H1 (cell line): Measurements from ENCODE around the gene MED16.

Experiments used
- GTF2F1 ChIP-seq: IDR thresholded peaks from 2 replicates; pipeline ENCODE4 v1.6.1; 2012; ENCODE audit warnings: low read depth, low read length, improper control_type of control experiment, borderline replicate concordance
- PHF8 ChIP-seq: fragments of 200-600 bp; sonication (generic); conservative IDR thresholded peaks from 2 replicates; pipeline ENCODE4 v1.7.1; 2012; ENCODE audit warnings: low read depth, mild to moderate bottlenecking, inconsistent platforms, low read length, moderate library complexity
- RFX5 ChIP-seq: IDR thresholded peaks from 2 replicates; pipeline ENCODE4 v1.6.1; 2011; ENCODE audit warnings: low read depth, low read length, improper control_type of control experiment, borderline replicate concordance
- SIN3A ChIP-seq, 2 experiments: IDR thresholded peaks in 1 of 2; conservative IDR thresholded peaks in 1 of 2; 2 replicates each; pipeline ENCODE4 v1.6.1; 2011 to 2012; ENCODE audit warnings: low read length in 2 of 2, improper control_type of control experiment in 1 of 2, low read depth in 1 of 2, mild to moderate bottlenecking in 1 of 2
- TAF1 ChIP-seq: IDR thresholded peaks from 2 replicates; pipeline ENCODE4 v1.6.1; 2011; ENCODE audit warnings: mild to moderate bottlenecking, low read depth, low read length
- TF ChIP-seq, protein P1 (sequence below), 3 experiments: IDR thresholded peaks; 1 replicate in 2 of 3; 2 replicates in 1 of 3; pipeline versions ENCODE4 v1.5.1 to v1.6.1; 2011; ENCODE audit warnings: low read length in 3 of 3, mild to moderate bottlenecking in 3 of 3, inconsistent platforms in 2 of 3, low read depth in 1 of 3, moderate library complexity in 1 of 3; ENCODE audit not compliant: insufficient read depth in 1 of 3; ENCODE audit errors: control extremely low read depth in 1 of 3

- TF ChIP-seq, protein P1, sequence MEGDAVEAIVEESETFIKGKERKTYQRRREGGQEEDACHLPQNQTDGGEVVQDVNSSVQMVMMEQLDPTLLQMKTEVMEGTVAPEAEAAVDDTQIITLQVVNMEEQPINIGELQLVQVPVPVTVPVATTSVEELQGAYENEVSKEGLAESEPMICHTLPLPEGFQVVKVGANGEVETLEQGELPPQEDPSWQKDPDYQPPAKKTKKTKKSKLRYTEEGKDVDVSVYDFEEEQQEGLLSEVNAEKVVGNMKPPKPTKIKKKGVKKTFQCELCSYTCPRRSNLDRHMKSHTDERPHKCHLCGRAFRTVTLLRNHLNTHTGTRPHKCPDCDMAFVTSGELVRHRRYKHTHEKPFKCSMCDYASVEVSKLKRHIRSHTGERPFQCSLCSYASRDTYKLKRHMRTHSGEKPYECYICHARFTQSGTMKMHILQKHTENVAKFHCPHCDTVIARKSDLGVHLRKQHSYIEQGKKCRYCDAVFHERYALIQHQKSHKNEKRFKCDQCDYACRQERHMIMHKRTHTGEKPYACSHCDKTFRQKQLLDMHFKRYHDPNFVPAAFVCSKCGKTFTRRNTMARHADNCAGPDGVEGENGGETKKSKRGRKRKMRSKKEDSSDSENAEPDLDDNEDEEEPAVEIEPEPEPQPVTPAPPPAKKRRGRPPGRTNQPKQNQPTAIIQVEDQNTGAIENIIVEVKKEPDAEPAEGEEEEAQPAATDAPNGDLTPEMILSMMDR (IDR thresholded peaks at IDR 0.05; ENCODE audit: control extremely low read depth in 1 of 3, insufficient read depth in 1 of 3, low read depth in 1 of 3, low read length in 3 of 3), result no peak
- TF ChIP-seq PHF8 (no peak), GTF2F1 (no peak), RFX5 (no peak), SIN3A (conservative IDR thresholded peaks at IDR 0.05 in 1 of 2, IDR thresholded peaks at IDR 0.05 in 1 of 2; ENCODE audit: low read depth in 1 of 2, low read length in 2 of 2) (no peak), TAF1 (no peak)
These were observed 19.9 kb downstream of the MED16 start for GRCh38 chr19:873084-873483.
